Endothelial cell of umbilical vein (primary cell): ENCODE results near the gene PTPRD. TPM values are rescaled to one million over a fixed set of nuclear protein-coding genes. Genes with fewer than 3 reads are reported as not detected.

Experiments used
- BruUV-seq: library from RNA; stranded (reverse); fragments of 400-500 nt; replicated peaks from 2 replicates; lab custom pipeline; 2021; lab: Mats Ljungman, UMichigan
- CTCF ChIA-PET: fragments of 300-600, 350-600 bp; sonication (Branson Sonifier 250); formaldehyde crosslinking; loops from one replicate; lab custom pipeline; 2021; ENCODE audit warnings: antibody characterized with exemption, inconsistent platforms; lab: Charles Lee
- POLR2A ChIA-PET: fragments of 300-600, 350-600 bp; sonication (Branson Sonifier 250); formaldehyde crosslinking; loops from one replicate; lab custom pipeline; 2021; ENCODE audit warnings: antibody characterized with exemption, inconsistent platforms; lab: Charles Lee
- DNase-seq: peaks from one replicate; pipeline ENCODE4 v3.0.0-alpha.2; 2011; ENCODE audit warnings: low read depth, low spot score
- FAIRE-seq: peaks from 2 replicates; lab custom pipeline; 2011; peaks lifted over from hg19 to GRCh38; lab: Jason Lieb, UNC
- H2AFZ ChIP-seq: 2 replicates; pipeline ENCODE4 v1.6.0; 2012; ENCODE audit warnings: low read depth, low read length, control low read depth, inconsistent platforms
- H3K27ac ChIP-seq: 2 replicates; pipeline ENCODE4 v1.5.1; 2011; ENCODE audit warnings: low read depth, mild to moderate bottlenecking, control low read depth, low read length, moderate library complexity; ENCODE audit not compliant: insufficient read depth
- H3K27me3 ChIP-seq, 2 experiments: 2 replicates each; pipeline versions ENCODE4 v1.6.0 to v1.6.1; 2011; ENCODE audit warnings: low read length in 2 of 2, mixed read lengths in 1 of 2; ENCODE audit not compliant: control insufficient read depth in 2 of 2, insufficient read depth in 2 of 2
- H3K36me3 ChIP-seq, 2 experiments: 2 replicates in 1 of 2; 3 replicates in 1 of 2; pipeline ENCODE4 v1.5.1; 2011; ENCODE audit warnings: low read length in 2 of 2, mild to moderate bottlenecking in 1 of 2, moderate library complexity in 1 of 2; ENCODE audit not compliant: control insufficient read depth in 2 of 2, insufficient read depth in 2 of 2; ENCODE audit errors: extremely low read depth in 1 of 2
- H3K4me1 ChIP-seq: 3 replicates; pipeline ENCODE4 v1.5.1; 2011; ENCODE audit warnings: mild to moderate bottlenecking, low read length; ENCODE audit not compliant: control insufficient read depth, insufficient read depth; ENCODE audit errors: extremely low read depth
- H3K4me2 ChIP-seq: 2 replicates; pipeline ENCODE4 v1.6.1; 2011; ENCODE audit warnings: low read length, control low read depth, mixed read lengths; ENCODE audit not compliant: insufficient read depth
- H3K4me3 ChIP-seq, 3 experiments: fragments of 200-600 bp in 1 of 3; sonication (generic), shearing (Covaris generic) in 1 of 3; replicated peaks in 1 of 3; 2 replicates each; pipeline ENCODE4 v1.5.1; 2011 to 2016; ENCODE audit warnings: control low read depth in 3 of 3, low read length in 3 of 3, mild to moderate bottlenecking in 2 of 3, inconsistent platforms in 1 of 3, low read depth in 1 of 3, moderate library complexity in 1 of 3; ENCODE audit not compliant: insufficient read depth in 1 of 3
- H3K79me2 ChIP-seq: 2 replicates; pipeline ENCODE4 v1.6.0; 2012; ENCODE audit warnings: low read length, inconsistent platforms; ENCODE audit not compliant: control insufficient read depth, insufficient read depth
- H3K9ac ChIP-seq: replicated peaks from 2 replicates; pipeline ENCODE3; 2011; ENCODE audit warnings: low read length, control low read depth; ENCODE audit not compliant: insufficient read depth; ENCODE audit errors: extremely low read depth
- H3K9me1 ChIP-seq: replicated peaks from 3 replicates; pipeline ENCODE4 v1.6.0; 2011; ENCODE audit warnings: mild to moderate bottlenecking, low read length; ENCODE audit not compliant: control insufficient read depth, insufficient read depth; ENCODE audit errors: extremely low read depth
- H3K9me3 ChIP-seq: replicated peaks from 2 replicates; pipeline ENCODE4 v1.5.1; 2012; ENCODE audit warnings: low read length, inconsistent platforms; ENCODE audit not compliant: control insufficient read depth, insufficient read depth
- H4K20me1 ChIP-seq: replicated peaks from 2 replicates; pipeline ENCODE3; 2011; ENCODE audit warnings: mild to moderate bottlenecking, low read length; ENCODE audit not compliant: control insufficient read depth, insufficient read depth; ENCODE audit errors: extremely low read depth
- CTCF ChIP-seq, 2 donors: IDR thresholded peaks; 1 replicate in 1 of 2; 2 replicates in 1 of 2; pipeline ENCODE4 v1.5.1; 2011; ENCODE audit warnings: low read length in 2 of 2, mild to moderate bottlenecking in 2 of 2, moderate library complexity in 2 of 2, control low read depth in 1 of 2, inconsistent platforms in 1 of 2, low read depth in 1 of 2; ENCODE audit not compliant: insufficient read depth in 1 of 2; ENCODE audit errors: extremely low read depth in 1 of 2
- EZH2 ChIP-seq: IDR thresholded peaks from 2 replicates; pipeline ENCODE4 v1.6.1; 2012; ENCODE audit warnings: borderline replicate concordance, low read depth, mild to moderate bottlenecking, moderate library complexity, low read length, inconsistent platforms; ENCODE audit not compliant: severe bottlenecking
- FOS ChIP-seq: IDR thresholded peaks from 2 replicates; pipeline ENCODE4 v1.6.1; 2011; ENCODE audit warnings: mild to moderate bottlenecking, low read length, moderate library complexity, borderline replicate concordance; ENCODE audit not compliant: insufficient read depth
- GATA2 ChIP-seq: IDR thresholded peaks from 2 replicates; pipeline ENCODE4 v1.7.0; 2011; ENCODE audit warnings: low read depth, mild to moderate bottlenecking, moderate library complexity, mixed read lengths, low read length; ENCODE audit not compliant: insufficient read length, insufficient read depth
- JUN ChIP-seq: IDR thresholded peaks from 2 replicates; pipeline ENCODE4 v1.6.1; 2011; ENCODE audit warnings: borderline replicate concordance, low read depth; ENCODE audit not compliant: insufficient read length, insufficient read depth
- MYC ChIP-seq: IDR thresholded peaks from one replicate; pipeline ENCODE4 v1.6.1; 2011; ENCODE audit warnings: mild to moderate bottlenecking, low read depth, low read length
- POLR2A ChIP-seq: IDR thresholded peaks from 2 replicates; pipeline ENCODE4 v1.6.1; 2012; ENCODE audit warnings: low read depth, mild to moderate bottlenecking, control low read depth, low read length
- POLR2AphosphoS5 ChIP-seq: IDR thresholded peaks from 2 replicates; pipeline ENCODE4 v1.6.1; 2012; ENCODE audit warnings: low read depth, mild to moderate bottlenecking, control low read depth, low read length, moderate library complexity; ENCODE audit not compliant: insufficient read depth
- dilution Hi-C: fragments of 300-500 bp; cut with MboI; formaldehyde crosslinking; loops from one replicate; pipeline ENCODE4 v1.15.0; 2019; ENCODE audit warnings: low sequenced_read_pairs; ENCODE audit not compliant: extremely low pct_ligation_motif_present
- intact Hi-C: fragments of 100-400 bp; cut with micrococcal nuclease; formaldehyde crosslinking; loops from one replicate; pipeline ENCODE4 v1.10.0; 2022
- polyA plus RNA-seq, 4 experiments: library from polyadenylated mRNA; depleted of rRNA in 3 of 4; stranded (reverse) in 3 of 4; unstranded in 1 of 4; fragments of >200 nt; gene quantifications; 2 replicates each; pipeline versions ENCODE4 v1.2.1 to v1.2.3, GENCODE V29; 2011 to 2012; ENCODE audit warnings: missing spikeins in 1 of 4
- total RNA-seq: library from RNA; stranded (reverse); gene quantifications from 2 replicates; pipeline ENCODE4 v1.2.3, GENCODE V29; 2021
- TF ChIP-seq, protein P1 (sequence below): IDR thresholded peaks from 2 replicates; pipeline ENCODE4 v1.6.1; 2011; ENCODE audit not compliant: insufficient read depth, insufficient read length

The PTPRD gene
- total and polyA plus RNA-seq, 2 donors (not counting 3 experiments of a cell fraction or from before 2014, with no cell fraction given), result 5.5 to 5.7 TPM

- Histone ChIP-seq H3K9me1 (no peaks in the 10 kb centered on the region), H3K9me3 (no peaks in the 10 kb centered on the region), H3K4me1 (no peaks in the 10 kb centered on the region), H3K9ac (no peak overlapping the region), H2AFZ (no peak overlapping the region), H3K27ac (no peak overlapping the region), H3K4me2 (no peak overlapping the region), H3K4me3 (no peak overlapping the region), H3K36me3 (no peaks in the 10 kb centered on the region), H4K20me1 (no peaks in the 10 kb centered on the region), H3K79me2 (no peaks in the 10 kb centered on the region), H3K27me3 (no peaks in the 10 kb centered on the region)
- POLR2A ChIA-PET, result no interaction called here
- no peak for TF ChIP-seq EZH2
- no peak for TF ChIP-seq CTCF (IDR thresholded peaks at IDR 0.05; ENCODE audit: extremely low read depth in 1 of 2, insufficient read depth in 1 of 2, low read depth in 1 of 2, low read length in 2 of 2)
- TF ChIP-seq POLR2A, result no peak
- no peak for FAIRE-seq
- CTCF ChIA-PET, result no interaction called here
- dilution Hi-C loops (no loop called here), intact Hi-C loops (no loop called here)
- peak; percentile 65 for DNase-seq
- no TSS peak for BruUV-seq
These were observed 2334.8 kb downstream of the PTPRD start for GRCh38 chr9:8278048-8278447.

GRCh38 chr9:8270235-8270634 lies 2342.6 kb downstream of the PTPRD start:
- no peak for TF ChIP-seq CTCF (IDR thresholded peaks at IDR 0.05; ENCODE audit: extremely low read depth in 1 of 2, insufficient read depth in 1 of 2, low read depth in 1 of 2, low read length in 2 of 2)
- no peak for TF ChIP-seq JUN
- TF ChIP-seq, protein P1, sequence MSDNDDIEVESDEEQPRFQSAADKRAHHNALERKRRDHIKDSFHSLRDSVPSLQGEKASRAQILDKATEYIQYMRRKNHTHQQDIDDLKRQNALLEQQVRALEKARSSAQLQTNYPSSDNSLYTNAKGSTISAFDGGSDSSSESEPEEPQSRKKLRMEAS, result no peak
- no peak for TF ChIP-seq EZH2
- TF ChIP-seq FOS, result no peak
- TF ChIP-seq MYC, result no peak
- no peak for TF ChIP-seq POLR2A
- TF ChIP-seq GATA2, result no peak
- no peak for TF ChIP-seq POLR2AphosphoS5
- H3K27me3 ChIP-seq, result no peaks in the 10 kb centered on the region
- H3K9me3 ChIP-seq, result no peaks in the 10 kb centered on the region
- H3K4me2 ChIP-seq, result no peak overlapping the region
- H2AFZ ChIP-seq, result no peak overlapping the region
- dilution Hi-C loops, result no loop called here
- H4K20me1 ChIP-seq, result no peaks in the 10 kb centered on the region
- H3K36me3 ChIP-seq, result no peaks in the 10 kb centered on the region
- CTCF ChIA-PET, result no interaction called here
- no TSS peak for BruUV-seq
- H3K9ac ChIP-seq, result no peak overlapping the region
- DNase-seq (no peak), FAIRE-seq (no peak)
- no peaks in the 10 kb centered on the region for H3K4me1 ChIP-seq
- intact Hi-C loops, result no loop called here
- no peaks in the 10 kb centered on the region for H3K9me1 ChIP-seq
- POLR2A ChIA-PET, result no interaction called here
- no peak overlapping the region for H3K27ac ChIP-seq
- H3K4me3 ChIP-seq, result no peak overlapping the region
- no peaks in the 10 kb centered on the region for H3K79me2 ChIP-seq
